ENCODE results near the gene TMEM9. TPM values are rescaled to one million over a fixed set of nuclear protein-coding genes. Genes with fewer than 3 reads are reported as not detected.
A peak's percentile ranks its signal among the peaks of the same experiment; 100 is the strongest.

Gene TMEM9
- total and polyA plus RNA-seq, 9 of the 15 experiments (the other 6 are each of a cell fraction or from before 2014, with no cell fraction given): 30.4 to 107 (median 67.6) TPM

DNA sequence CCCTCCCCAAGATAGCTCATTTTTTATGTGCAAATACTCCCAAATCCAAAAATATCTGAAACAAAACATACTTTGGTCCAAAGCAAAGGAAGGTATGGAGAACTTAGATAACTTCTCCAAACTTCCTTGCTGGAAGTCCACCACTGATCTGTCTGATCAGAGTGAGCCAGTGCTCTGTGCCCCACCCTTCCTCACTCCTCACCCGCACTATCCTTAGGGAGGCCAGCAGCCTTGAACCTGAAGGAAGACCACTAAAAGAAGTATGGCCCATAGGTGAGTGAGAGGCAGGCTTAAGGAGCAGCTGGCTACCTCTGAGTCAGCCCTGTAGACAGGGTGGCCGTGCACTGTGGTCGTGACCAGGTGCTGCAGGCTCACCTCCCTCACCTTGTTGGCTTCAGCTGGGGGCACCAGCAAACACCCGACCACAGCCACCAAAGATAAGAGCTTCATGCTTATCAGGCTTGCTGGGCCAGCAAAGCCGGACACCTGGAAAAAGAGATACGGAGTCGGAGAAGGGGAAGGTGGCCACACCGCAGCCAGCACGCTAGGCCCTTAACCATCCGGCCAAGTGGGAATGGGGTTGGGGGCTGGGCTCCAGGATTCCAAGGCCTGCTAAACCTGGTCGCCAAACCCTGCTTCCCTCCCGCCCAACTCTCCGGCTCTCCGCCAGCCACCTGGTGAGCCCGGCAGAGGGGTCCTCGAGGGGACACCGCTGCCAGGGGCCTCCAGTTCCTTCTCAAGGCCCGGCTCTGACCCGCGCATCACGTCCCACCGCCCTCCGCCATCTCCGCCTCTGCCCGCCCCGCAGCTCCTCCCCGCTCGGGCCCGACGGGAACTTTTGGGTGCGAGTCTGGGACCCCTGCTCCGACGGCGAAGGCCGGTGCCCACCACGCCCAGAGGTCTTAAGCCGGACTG is 543 bp downstream of the TMEM9 start (continued):
- TF ChIP-seq, protein P1, sequence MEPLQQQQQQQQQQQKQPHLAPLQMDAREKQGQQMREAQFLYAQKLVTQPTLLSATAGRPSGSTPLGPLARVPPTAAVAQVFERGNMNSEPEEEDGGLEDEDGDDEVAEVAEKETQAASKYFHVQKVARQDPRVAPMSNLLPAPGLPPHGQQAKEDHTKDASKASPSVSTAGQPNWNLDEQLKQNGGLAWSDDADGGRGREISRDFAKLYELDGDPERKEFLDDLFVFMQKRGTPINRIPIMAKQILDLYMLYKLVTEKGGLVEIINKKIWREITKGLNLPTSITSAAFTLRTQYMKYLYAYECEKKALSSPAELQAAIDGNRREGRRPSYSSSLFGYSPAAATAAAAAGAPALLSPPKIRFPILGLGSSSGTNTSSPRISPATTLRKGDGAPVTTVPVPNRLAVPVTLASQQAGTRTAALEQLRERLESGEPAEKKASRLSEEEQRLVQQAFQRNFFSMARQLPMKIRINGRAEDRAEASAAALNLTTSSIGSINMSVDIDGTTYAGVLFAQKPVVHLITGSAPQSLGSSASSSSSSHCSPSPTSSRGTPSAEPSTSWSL (CRISPR knock-in tag; IDR thresholded peaks at IDR 0.05; ENCODE audit: borderline replicate concordance): no peak
- peak; percentile 92 for TF ChIP-seq NCOR1 (IDR thresholded peaks at IDR 0.05)
- no peak for TF ChIP-seq HIVEP1 (CRISPR knock-in tag; IDR thresholded peaks at IDR 0.05)
- no peak for TF ChIP-seq KAT2B (IDR thresholded peaks at IDR 0.05; ENCODE audit: low read depth, low read length)
- no peak for TF ChIP-seq SMAD1 (IDR thresholded peaks at IDR 0.05; ENCODE audit: low read depth, low read length, partially characterized antibody)
- no peak for TF ChIP-seq ESRRB (CRISPR knock-in tag; IDR thresholded peaks at IDR 0.05; ENCODE audit: borderline replicate concordance)
- TF ChIP-seq TFAM (CRISPR knock-in tag; conservative IDR thresholded peaks at IDR 0.05): no peak
- TF ChIP-seq, protein P2, sequence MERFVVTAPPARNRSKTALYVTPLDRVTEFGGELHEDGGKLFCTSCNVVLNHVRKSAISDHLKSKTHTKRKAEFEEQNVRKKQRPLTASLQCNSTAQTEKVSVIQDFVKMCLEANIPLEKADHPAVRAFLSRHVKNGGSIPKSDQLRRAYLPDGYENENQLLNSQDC (CRISPR knock-in tag; IDR thresholded peaks at IDR 0.05): no peak
- TF ChIP-seq ELF2 (CRISPR knock-in tag; IDR thresholded peaks at IDR 0.05): peak; percentile 31; the same call in 1 of the 2 replicates
- TF ChIP-seq, protein P3, sequence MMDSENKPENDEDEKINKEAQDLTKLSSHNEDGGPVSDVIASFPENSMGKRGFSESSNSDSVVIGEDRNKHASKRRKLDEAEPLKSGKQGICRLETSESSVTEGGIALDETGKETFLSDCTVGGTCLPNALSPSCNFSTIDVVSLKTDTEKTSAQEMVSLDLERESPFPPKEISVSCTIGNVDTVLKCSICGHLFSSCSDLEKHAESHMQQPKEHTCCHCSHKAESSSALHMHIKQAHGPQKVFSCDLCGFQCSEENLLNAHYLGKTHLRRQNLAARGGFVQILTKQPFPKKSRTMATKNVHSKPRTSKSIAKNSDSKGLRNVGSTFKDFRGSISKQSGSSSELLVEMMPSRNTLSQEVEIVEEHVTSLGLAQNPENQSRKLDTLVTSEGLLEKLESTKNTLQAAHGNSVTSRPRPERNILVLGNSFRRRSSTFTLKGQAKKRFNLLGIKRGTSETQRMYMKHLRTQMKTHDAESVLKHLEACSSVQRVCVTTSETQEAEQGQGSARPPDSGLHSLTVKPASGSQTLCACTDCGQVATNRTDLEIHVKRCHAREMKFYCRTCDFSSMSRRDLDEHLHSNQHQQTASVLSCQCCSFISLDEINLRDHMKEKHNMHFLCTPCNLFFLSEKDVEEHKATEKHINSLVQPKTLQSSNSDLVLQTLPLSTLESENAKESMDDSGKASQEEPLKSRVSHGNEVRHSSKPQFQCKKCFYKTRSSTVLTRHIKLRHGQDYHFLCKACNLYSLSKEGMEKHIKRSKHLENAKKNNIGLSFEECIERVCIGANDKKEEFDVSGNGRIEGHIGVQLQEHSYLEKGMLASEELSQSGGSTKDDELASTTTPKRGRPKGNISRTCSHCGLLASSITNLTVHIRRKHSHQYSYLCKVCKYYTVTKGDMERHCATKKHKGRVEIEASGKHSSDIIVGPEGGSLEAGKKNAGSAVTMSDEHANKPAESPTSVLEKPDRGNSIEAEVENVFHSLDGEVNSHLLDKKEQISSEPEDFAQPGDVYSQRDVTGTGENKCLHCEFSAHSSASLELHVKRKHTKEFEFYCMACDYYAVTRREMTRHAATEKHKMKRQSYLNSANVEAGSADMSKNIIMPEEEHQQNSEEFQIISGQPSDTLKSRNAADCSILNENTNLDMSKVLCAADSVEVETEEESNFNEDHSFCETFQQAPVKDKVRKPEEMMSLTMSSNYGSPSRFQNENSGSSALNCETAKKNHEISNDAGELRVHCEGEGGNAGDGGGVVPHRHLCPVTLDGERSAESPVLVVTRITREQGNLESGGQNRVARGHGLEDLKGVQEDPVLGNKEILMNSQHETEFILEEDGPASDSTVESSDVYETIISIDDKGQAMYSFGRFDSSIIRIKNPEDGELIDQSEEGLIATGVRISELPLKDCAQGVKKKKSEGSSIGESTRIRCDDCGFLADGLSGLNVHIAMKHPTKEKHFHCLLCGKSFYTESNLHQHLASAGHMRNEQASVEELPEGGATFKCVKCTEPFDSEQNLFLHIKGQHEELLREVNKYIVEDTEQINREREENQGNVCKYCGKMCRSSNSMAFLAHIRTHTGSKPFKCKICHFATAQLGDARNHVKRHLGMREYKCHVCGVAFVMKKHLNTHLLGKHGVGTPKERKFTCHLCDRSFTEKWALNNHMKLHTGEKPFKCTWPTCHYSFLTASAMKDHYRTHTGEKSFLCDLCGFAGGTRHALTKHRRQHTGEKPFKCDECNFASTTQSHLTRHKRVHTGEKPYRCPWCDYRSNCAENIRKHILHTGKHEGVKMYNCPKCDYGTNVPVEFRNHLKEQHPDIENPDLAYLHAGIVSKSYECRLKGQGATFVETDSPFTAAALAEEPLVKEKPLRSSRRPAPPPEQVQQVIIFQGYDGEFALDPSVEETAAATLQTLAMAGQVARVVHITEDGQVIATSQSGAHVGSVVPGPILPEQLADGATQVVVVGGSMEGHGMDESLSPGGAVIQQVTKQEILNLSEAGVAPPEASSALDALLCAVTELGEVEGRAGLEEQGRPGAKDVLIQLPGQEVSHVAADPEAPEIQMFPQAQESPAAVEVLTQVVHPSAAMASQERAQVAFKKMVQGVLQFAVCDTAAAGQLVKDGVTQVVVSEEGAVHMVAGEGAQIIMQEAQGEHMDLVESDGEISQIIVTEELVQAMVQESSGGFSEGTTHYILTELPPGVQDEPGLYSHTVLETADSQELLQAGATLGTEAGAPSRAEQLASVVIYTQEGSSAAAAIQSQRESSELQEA (IDR thresholded peaks at IDR 0.05; ENCODE audit: low read depth): no peak
- TF ChIP-seq NR1H2 (CRISPR knock-in tag; IDR thresholded peaks at IDR 0.05): 0 out of 2 replicates have a peak, but pooled peaks have one; percentile 15
- TF ChIP-seq ZNF212 (CRISPR knock-in tag; IDR thresholded peaks at IDR 0.05): no peak
- no peak for TF ChIP-seq ZNF3 (CRISPR knock-in tag; IDR thresholded peaks at IDR 0.05)
- TF ChIP-seq COPS2 (conservative IDR thresholded peaks at IDR 0.05): no peak
- TF ChIP-seq SREBF2 (CRISPR knock-in tag; IDR thresholded peaks at IDR 0.05): no peak
- TF ChIP-seq HMG20B (CRISPR knock-in tag; IDR thresholded peaks at IDR 0.05): no peak
- 0 out of 2 replicates have a peak, but pooled peaks have one; percentile 65 for TF ChIP-seq ZNF12 (CRISPR knock-in tag; IDR thresholded peaks at IDR 0.05)
- TF ChIP-seq ESRRA (IDR thresholded peaks at IDR 0.05; ENCODE audit: borderline replicate concordance, low read depth): peak; percentile 87; the same call in 1 of the 2 replicates

All from K562 (cell line).